Measurements from ENCODE around the gene MYH7B.

MYH7B gene

GRCh38 chr20:34994509-34995131 lies 39.0 kb downstream of the MYH7B start:
- no peak for DNase-seq

- DNase-seq, result no peak
These were observed 39.5 kb downstream of the MYH7B start for GRCh38 chr20:34995192-34995591.

GRCh38 chr20:34995696-34996095 lies 40.0 kb downstream of the MYH7B start:
- DNase-seq, result no peak

GRCh38 chr20:34996243-34997028 lies 40.8 kb downstream of the MYH7B start:
- no peak for DNase-seq

- DNase-seq, result no peak
These were observed 41.5 kb downstream of the MYH7B start for GRCh38 chr20:34997131-34997561.

GRCh38 chr20:34997774-34998173 lies 42.1 kb downstream of the MYH7B start:
- DNase-seq, result no peak

GRCh38 chr20:34998331-34998950 lies 42.8 kb downstream of the MYH7B start:
- no peak for DNase-seq

GRCh38 chr20:34999021-34999451 lies 43.4 kb downstream of the MYH7B start:
- no peak for DNase-seq

GRCh38 chr20:34999782-35000181 lies 44.1 kb downstream of the MYH7B start:
- no peak for DNase-seq

GRCh38 chr20:35000311-35000921 lies 44.7 kb downstream of the MYH7B start:
- DNase-seq, result no peak

- no peak for DNase-seq
These were observed 45.4 kb downstream of the MYH7B start for GRCh38 chr20:35000922-35001595.

GRCh38 chr20:35001596-35002362 lies 46.1 kb downstream of the MYH7B start:
- DNase-seq, result no peak

GRCh38 chr20:35002426-35003210 lies 47.0 kb downstream of the MYH7B start:
- no peak for DNase-seq

GRCh38 chr20:35003211-35004031 lies 47.8 kb downstream of the MYH7B start:
- no peak for DNase-seq

- no peak for DNase-seq
These were observed 48.5 kb downstream of the MYH7B start for GRCh38 chr20:35004051-35004725.

- no peak for DNase-seq
These were observed 49.2 kb downstream of the MYH7B start for GRCh38 chr20:35004749-35005462.

Data from NCI-H2029 (cell line).